ENCODE data around the gene XYLT1.

The XYLT1 gene, protein sequence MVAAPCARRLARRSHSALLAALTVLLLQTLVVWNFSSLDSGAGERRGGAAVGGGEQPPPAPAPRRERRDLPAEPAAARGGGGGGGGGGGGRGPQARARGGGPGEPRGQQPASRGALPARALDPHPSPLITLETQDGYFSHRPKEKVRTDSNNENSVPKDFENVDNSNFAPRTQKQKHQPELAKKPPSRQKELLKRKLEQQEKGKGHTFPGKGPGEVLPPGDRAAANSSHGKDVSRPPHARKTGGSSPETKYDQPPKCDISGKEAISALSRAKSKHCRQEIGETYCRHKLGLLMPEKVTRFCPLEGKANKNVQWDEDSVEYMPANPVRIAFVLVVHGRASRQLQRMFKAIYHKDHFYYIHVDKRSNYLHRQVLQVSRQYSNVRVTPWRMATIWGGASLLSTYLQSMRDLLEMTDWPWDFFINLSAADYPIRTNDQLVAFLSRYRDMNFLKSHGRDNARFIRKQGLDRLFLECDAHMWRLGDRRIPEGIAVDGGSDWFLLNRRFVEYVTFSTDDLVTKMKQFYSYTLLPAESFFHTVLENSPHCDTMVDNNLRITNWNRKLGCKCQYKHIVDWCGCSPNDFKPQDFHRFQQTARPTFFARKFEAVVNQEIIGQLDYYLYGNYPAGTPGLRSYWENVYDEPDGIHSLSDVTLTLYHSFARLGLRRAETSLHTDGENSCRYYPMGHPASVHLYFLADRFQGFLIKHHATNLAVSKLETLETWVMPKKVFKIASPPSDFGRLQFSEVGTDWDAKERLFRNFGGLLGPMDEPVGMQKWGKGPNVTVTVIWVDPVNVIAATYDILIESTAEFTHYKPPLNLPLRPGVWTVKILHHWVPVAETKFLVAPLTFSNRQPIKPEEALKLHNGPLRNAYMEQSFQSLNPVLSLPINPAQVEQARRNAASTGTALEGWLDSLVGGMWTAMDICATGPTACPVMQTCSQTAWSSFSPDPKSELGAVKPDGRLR

DNA sequence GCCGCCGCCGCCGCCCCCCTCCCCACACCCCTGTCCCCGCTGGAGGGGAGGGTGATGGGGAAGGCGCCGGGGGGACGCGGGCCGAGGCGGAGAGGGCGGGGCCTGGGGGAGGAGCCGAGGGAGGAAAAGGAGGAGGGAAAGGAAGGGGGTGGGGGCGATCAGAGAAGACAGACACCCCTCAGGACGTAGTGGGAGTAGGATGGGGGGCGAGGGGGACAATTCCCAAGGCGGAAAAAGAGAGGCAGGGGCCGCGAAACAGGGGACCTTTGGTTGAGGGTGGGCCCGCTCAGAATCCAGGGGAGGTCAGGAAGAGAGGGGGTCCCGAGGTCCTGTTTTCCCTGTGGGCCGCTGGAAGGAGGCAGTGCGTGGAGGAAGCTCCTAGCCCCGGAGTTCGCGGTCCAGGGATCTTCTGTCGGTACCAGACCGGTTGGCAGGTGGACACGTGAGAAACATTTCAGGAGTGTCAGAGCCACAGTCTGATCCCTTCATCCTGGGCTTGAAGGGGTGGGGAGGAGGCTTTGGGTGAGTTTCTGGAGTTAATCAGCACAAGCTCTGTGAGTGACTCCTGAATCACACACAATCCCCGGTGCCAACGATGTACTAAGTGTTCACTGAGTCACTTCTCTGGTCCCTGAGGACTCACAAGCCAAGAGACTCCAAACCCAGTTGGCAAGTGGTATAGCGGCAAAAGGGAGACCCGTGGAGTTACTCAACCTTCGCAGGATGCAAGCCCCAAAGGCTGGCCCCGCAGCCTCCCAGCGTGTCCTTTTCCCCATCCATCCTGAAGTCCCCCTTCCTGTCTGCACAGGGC is at the start of gene XYLT1:
Gene XYLT1 (minus strand): TSS at position 53 of the 811 bp plus-strand sequence. CDS start 164 bp downstream, outside the sequence.
- peak within 1 kb of the TSS; percentile 35 for H3K4me3 ChIP-seq (ENCODE audit: low read depth, low read length)
- TF ChIP-seq, protein P1, sequence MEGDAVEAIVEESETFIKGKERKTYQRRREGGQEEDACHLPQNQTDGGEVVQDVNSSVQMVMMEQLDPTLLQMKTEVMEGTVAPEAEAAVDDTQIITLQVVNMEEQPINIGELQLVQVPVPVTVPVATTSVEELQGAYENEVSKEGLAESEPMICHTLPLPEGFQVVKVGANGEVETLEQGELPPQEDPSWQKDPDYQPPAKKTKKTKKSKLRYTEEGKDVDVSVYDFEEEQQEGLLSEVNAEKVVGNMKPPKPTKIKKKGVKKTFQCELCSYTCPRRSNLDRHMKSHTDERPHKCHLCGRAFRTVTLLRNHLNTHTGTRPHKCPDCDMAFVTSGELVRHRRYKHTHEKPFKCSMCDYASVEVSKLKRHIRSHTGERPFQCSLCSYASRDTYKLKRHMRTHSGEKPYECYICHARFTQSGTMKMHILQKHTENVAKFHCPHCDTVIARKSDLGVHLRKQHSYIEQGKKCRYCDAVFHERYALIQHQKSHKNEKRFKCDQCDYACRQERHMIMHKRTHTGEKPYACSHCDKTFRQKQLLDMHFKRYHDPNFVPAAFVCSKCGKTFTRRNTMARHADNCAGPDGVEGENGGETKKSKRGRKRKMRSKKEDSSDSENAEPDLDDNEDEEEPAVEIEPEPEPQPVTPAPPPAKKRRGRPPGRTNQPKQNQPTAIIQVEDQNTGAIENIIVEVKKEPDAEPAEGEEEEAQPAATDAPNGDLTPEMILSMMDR (conservative IDR thresholded peaks at IDR 0.05; ENCODE audit: low read depth, low read length): no peak
- DNase-seq (ENCODE audit: low read depth): peak; percentile 14

GRCh38 chr16:17520111-17520510 is 49.4 kb upstream of the XYLT1 start:
- no peak overlapping the region for H3K4me3 ChIP-seq (ENCODE audit: low read depth, low read length)
- DNase-seq (ENCODE audit: low read depth): no peak

GRCh38 chr16:17519101-17519955 is 48.6 kb upstream of the XYLT1 start:
- no peak for DNase-seq (ENCODE audit: low read depth)
- H3K4me3 ChIP-seq (ENCODE audit: low read depth, low read length): no peak overlapping the region
- TF ChIP-seq, protein P1 (conservative IDR thresholded peaks at IDR 0.05; ENCODE audit: low read depth, low read length): no peak

More at GRCh38 chr16:17520111-17520510, 49.4 kb upstream of the XYLT1 start:
- TF ChIP-seq, protein P1 (conservative IDR thresholded peaks at IDR 0.05; ENCODE audit: low read depth, low read length): no peak

DNA sequence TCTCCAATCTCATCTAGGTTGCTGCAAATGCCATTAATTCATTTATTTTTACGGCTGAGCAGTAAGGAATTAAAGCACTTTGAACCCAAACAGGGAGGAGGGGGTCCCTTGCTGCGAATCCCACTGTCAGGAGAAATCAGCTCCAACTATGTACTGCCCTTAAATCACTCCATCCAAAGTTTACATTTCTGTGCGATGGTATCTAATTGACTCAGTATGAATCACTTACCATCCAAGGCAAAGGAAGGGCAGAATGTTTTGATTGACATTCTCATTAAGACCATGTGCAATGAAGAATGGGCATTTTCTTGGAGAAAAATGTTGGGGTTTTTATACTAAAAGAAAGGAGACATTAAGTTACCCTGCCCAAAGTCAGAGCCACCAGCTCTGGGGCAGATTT is 47.7 kb upstream of the XYLT1 start:
- DNase-seq (ENCODE audit: low read depth): no peak
- TF ChIP-seq, protein P1 (conservative IDR thresholded peaks at IDR 0.05; ENCODE audit: low read depth, low read length): no peak
- no peak overlapping the region for H3K4me3 ChIP-seq (ENCODE audit: low read depth, low read length)

DNA sequence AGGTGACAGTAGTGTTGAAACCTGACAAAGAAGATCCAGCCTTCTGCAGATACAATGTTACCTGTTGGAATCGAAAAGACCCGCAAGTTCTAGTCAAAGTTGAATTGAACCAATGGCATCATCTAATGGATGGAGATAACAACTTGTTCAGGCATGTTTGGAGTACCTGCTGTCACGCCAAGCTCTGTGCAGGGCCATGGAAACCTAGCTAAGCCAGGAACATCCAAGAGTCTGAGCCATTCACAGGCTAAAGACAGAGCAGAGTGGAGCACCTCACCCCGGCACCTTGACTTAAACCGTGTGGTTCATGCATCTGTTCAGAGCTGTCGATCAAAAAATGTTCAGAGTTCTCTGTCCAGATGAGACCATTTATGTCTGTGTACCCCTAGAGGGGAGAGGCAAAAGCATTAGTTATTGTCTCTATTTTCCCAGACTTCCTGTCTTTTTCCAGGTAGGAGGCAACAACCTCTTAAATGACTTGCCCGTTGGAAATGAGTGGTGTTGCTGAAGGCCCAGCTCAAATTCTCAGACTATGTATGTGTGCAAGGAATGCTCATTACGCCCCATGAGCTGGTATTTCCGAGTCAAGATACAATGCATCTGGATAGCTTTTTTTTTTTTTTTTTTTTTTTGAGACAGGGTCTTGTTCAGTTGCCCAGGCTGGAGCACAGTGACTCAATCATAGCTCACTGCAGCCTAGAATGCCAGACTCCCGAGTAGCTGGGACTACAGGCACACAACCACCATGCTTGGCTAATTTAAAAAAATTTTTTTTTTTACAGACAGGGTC is 44.9 kb upstream of the XYLT1 start:
- TF ChIP-seq, protein P1 (conservative IDR thresholded peaks at IDR 0.05; ENCODE audit: low read depth, low read length): no peak
- no peak overlapping the region for H3K4me3 ChIP-seq (ENCODE audit: low read depth, low read length)
- no peak for DNase-seq (ENCODE audit: low read depth)
